HTERT RPE-1 (cell line): ENCODE measurements around the gene KRTAP10-8.
"Not testable (repeated sequence)": the region's sequence is repeated elsewhere in the genome, so short reads cannot be mapped to it uniquely, and the experiment has no call there.

Experiments
- in situ Hi-C: fragments of 300-500 bp; cut with MboI; formaldehyde crosslinking; loops from 4 replicates; pipeline ENCODE4 v1.14.3; 2020; ENCODE audit warnings: low sequenced_read_pairs

Gene KRTAP10-8

DNA sequence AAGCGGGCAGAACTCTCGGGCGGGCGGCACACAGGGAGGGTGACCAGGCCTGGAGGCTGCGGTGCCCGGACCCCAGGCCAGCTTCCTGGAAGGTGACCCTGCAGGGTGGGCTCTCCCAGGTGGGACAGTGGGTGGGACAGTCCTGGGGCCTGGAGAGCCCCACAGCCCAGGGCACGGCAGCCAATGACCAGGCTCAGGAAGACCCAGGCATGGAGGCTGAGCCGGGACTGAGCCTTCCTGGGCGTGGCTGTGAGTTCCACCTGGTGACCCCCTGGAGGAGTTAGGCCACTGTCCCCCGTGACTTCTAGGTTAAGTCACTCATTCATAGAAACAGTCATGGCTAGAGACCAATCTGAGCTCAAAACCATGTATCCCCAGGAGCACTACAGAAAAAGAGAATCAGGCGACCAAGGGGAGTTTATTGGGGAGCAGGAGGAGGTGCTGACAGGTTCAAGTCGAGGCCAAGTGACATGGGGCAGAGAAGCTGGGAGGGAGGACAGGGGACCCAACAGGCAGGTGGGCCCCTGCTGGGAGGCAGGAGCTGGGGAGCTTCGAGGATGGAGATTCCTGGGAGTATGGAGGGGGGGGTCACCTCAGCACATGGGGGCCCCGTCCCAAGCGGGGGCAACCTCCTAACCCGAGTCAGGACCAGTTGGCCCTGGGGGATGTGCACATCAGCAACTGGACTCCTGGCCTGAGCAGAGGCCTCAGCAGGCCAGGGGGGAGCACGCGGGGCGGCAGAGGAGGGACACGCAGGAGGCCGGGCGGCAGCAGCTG lies 32.6 kb upstream of the KRTAP10-8 start:
- in situ Hi-C loops: no loop called here

GRCh38 chr21:44579833-44580144 lies 32.1 kb upstream of the KRTAP10-8 start:
- in situ Hi-C loops: no loop called here

DNA sequence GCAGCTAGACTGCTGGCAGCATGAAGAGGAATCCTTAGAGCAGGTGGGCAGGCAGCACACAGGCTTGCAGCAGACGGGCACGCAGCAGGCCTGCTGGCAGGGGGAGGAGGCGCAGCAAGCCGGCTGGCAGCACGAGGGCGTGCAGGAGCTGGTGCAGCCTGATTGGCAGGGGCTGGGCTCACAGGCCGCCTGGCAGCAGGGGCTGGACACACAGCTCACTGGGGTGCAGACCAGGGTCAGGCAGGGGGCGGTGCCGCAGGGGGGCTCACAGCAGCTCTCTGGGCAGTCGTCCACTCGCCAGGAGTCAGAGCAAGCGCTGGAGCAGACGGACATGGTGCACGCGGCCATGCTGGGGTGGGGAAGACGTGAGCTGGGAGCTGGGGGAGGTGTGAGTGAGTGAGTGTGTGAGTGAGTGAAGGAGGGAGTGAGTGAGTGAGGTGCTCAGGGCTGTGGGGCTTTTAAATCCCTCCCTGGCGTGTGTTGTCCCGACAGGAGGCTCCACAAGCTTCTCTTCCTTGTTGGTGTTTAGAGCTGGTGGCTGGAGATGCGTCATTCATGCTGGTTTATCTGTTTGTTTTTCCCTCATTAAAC lies 31.6 kb upstream of the KRTAP10-8 start, which contains the start of gene KRTAP10-5:
TSS of gene KRTAP10-5 (minus strand) at position 374 of the 591 bp plus-strand sequence. CDS start at position 348, 26 bp downstream.
- in situ Hi-C loops: not testable (repeated sequence)

GRCh38 chr21:44581158-44581557 lies 30.7 kb upstream of the KRTAP10-8 start:
- in situ Hi-C loops: no loop called here

DNA sequence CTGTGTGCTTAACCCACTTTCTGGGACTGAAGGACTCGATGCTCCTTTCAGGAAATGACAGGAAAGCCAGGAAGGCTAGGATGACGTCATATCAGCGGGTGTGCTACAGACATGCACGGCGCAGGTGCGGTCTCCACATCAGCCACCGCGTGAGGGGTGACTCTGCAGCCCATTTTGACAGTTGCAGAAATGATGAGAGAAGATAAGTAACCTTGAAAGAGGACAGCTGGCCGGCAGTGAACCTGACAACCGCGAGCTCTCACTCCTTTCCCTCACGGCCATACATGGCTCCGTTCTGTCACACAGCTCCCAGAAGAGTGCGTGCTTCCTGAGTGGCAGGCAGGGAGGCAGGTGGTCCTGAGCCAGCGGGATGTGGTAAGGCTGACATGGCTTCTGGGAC lies 29.8 kb upstream of the KRTAP10-8 start:
- in situ Hi-C loops: no loop called here

GRCh38 chr21:44583089-44583799 lies 28.6 kb upstream of the KRTAP10-8 start:
- in situ Hi-C loops: no loop called here

- in situ Hi-C loops: no loop called here
These were observed 28.1 kb upstream of the KRTAP10-8 start for GRCh38 chr21:44583800-44584147.

GRCh38 chr21:44585892-44586291 lies 26.0 kb upstream of the KRTAP10-8 start:
- in situ Hi-C loops: no loop called here

DNA sequence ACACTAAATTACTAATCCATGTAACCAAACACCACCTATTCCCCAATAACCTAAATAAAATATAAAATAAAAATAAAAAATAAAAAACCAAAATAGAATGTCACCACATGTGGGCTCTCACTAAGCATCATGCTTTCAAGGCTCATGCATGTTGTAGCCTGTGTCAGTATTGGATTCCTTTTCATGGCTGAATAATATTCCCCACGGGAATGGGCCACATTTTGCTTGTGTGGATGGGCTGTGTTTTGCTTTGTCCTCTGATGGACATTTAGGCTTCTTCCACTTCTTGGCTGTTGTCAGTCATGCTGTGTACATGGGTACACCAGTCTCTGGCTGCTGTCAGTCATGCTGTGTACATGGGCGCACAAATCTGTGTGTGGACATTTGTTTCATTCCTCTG lies 22.8 kb upstream of the KRTAP10-8 start:
- in situ Hi-C loops: no loop called here

- in situ Hi-C loops: no loop called here
These were observed 22.1 kb upstream of the KRTAP10-8 start for GRCh38 chr21:44589586-44590305.

- in situ Hi-C loops: no loop called here
These were observed 21.6 kb upstream of the KRTAP10-8 start for GRCh38 chr21:44590311-44590721.

GRCh38 chr21:44590897-44591800 lies 20.7 kb upstream of the KRTAP10-8 start:
- in situ Hi-C loops: not testable (repeated sequence)

- in situ Hi-C loops: not testable (repeated sequence)
These were observed 20.1 kb upstream of the KRTAP10-8 start for GRCh38 chr21:44591801-44592130.

- in situ Hi-C loops: no loop called here
These were observed 19.2 kb upstream of the KRTAP10-8 start, which contains the start of gene KRTAP10-6 for GRCh38 chr21:44592446-44593311. KRTAP10-6 (minus strand) TSS chr21:44592505; CDS start chr21:44592484, 21 bp downstream.

GRCh38 chr21:44593598-44594405 lies 18.1 kb upstream of the KRTAP10-8 start:
- in situ Hi-C loops: no loop called here

- in situ Hi-C loops: no loop called here
These were observed 17.4 kb upstream of the KRTAP10-8 start for GRCh38 chr21:44594406-44594916.

DNA sequence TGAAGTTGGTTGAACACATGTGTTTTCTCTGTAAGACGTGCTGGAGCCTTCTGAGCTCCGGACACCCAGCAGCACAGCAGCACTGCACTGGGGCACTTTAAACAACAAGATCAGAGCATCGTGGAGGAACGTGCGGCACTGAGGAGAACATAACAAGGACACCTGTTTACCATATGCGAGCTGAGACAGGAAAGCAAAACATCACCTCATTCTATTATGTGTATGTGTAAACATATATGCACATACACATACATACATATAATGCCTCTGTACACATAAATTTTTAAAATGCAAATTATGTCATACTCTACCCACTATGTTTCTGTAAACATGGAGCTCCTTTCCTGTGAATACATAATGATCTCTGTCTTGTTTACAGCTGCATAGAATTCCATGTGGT lies 16.4 kb upstream of the KRTAP10-8 start:
- in situ Hi-C loops: no loop called here

GRCh38 chr21:44596068-44596725 lies 15.7 kb upstream of the KRTAP10-8 start:
- in situ Hi-C loops: no loop called here
